Adrenal gland (tissue), 12 donors: ENCODE results near the gene PRKCE. TPM values are rescaled to one million over a fixed set of nuclear protein-coding genes. Genes with fewer than 3 reads are reported as not detected.

Experiments
- DNase-seq, 7 donors: peaks; one replicate each; pipeline ENCODE4 v3.0.0-alpha.2; 2019 to 2020
- H3K27ac ChIP-seq, 5 donors: fragments of 200-600 bp; sonication (generic) in 4 of 5; 1 replicate in 3 of 5; 2 replicates in 2 of 5; pipeline versions ENCODE4 v1.5.1 to v1.8.0; 2016 to 2020; ENCODE audit warnings: mild to moderate bottlenecking in 1 of 5
- H3K27me3 ChIP-seq: fragments of 200-600 bp; 2 replicates; pipeline ENCODE4 v1.8.0; 2021
- H3K36me3 ChIP-seq, 2 donors: fragments of 200-600 bp; replicated peaks in 1 of 2; 1 replicate in 1 of 2; 2 replicates in 1 of 2; pipeline versions ENCODE4 v1.5.1 to v1.8.0; 2018 to 2022
- H3K4me1 ChIP-seq, 2 donors: fragments of 200-600 bp; replicated peaks in 1 of 2; 1 replicate in 1 of 2; 2 replicates in 1 of 2; pipeline versions ENCODE4 v1.5.1 to v1.8.0; 2018 to 2021
- H3K4me3 ChIP-seq, 4 donors: fragments of 200-600 bp; sonication (generic) in 3 of 4; one replicate each; pipeline ENCODE4 v1.5.1; 2016 to 2018
- H3K9me3 ChIP-seq, 3 donors: fragments of 200-600 bp; sonication (generic) in 1 of 3; replicated peaks in 1 of 3; 1 replicate in 2 of 3; 2 replicates in 1 of 3; pipeline versions ENCODE4 v1.5.1 to v1.8.0; 2016 to 2021
- CTCF ChIP-seq, 6 experiments: fragments of 450-650 bp in 4 of 6; fragments of 200-600 bp in 2 of 6; sonication (generic) in 1 of 6; IDR thresholded peaks; 1 replicate in 5 of 6; 2 replicates in 1 of 6; pipeline versions ENCODE4 v1.5.1 to v1.8.0; 2016 to 2021; ENCODE audit warnings: antibody characterized with exemption in 6 of 6, mild to moderate bottlenecking in 2 of 6, moderate library complexity in 1 of 6
- POLR2A ChIP-seq, 2 donors: fragments of 450-650 bp; IDR thresholded peaks; one replicate each; pipeline ENCODE4 v1.6.1; 2017; ENCODE audit warnings: antibody characterized with exemption in 2 of 2, mild to moderate bottlenecking in 2 of 2, moderate library complexity in 1 of 2
- WGBS, 4 donors: extraction: QIAGEN DNeasy Blood & Tissue Kit in 2 of 4; methylation state at CpG; one replicate each; pipeline versions ENCODE4 v1.1.5 to v1.1.7; 2013 to 2017; 5-methylcytosine and 5-hydroxymethylcytosine counted together
- intact Hi-C, 2 donors: fragments of 100-400 bp; cut with DNase I; formaldehyde crosslinking; loops; one replicate each; pipeline versions ENCODE4 v1.14.1 to v1.15.0; 2022 to 2023
- polyA plus RNA-seq, 3 donors: library from polyadenylated mRNA; stranded (reverse); fragments of 200-250 nt in 2 of 3; fragments of 350-450 nt in 1 of 3; fragmentation: Illumina TruSeq in 1 of 3; extraction: RNeasy Lipid Tissue Mini Kit (QIAGEN cat#74804) in 1 of 3; gene quantifications; one replicate each; pipeline ENCODE4 v1.2.3, GENCODE V29; 2013 to 2014
- total RNA-seq, 9 donors: library from RNA; depleted of rRNA in 4 of 9; stranded (reverse); fragments of >200 nt in 4 of 9; fragments of 120-200 nt in 1 of 9; fragmentation: NEBNext Ultra II Directional in 1 of 9; extraction: Animal tissue kit (Norgen Biotek cat#: 25700) in 1 of 9; gene quantifications; one replicate each; pipeline versions ENCODE4 v1.1.0 to v1.2.4, GENCODE V29; 2013 to 2023
- donor health status: healthy with polysubstance abuse.
- donor health status: Bipolar disorder and iron deficiency.
- donor health status: DM: yes; HTN: yes; CAD: no.
- donor health status: DM: no; HTN: no; CAD: no.
- donor health status: DM: no; HTN: no; CAD: no.
- donor health status: DM: yes; HTN: yes; CAD: no.

Gene PRKCE
- total and polyA plus RNA-seq, 12 donors, result 1.9 to 19.2 (median 8.0) TPM

GRCh38 chr2:46024146-46024779 lies 372.8 kb downstream of the PRKCE start:
- intact Hi-C loops, result no loop called here
- Histone ChIP-seq H3K27me3 (no peaks in the 10 kb centered on the region), H3K4me3 (no peak overlapping the region), H3K4me1 (no peaks in the 10 kb centered on the region), H3K9me3 (no peaks in the 10 kb centered on the region), H3K36me3 (no peaks in the 10 kb centered on the region), H3K27ac (peak overlapping the region in 1 of 5 donors; percentile 3)
- TF ChIP-seq POLR2A (IDR thresholded peaks at IDR 0.05) (no peak), CTCF (IDR thresholded peaks at IDR 0.05) (no peak)
- DNase-seq, result peak in 1 of 7 donors; percentile 60
- WGBS, 4 donors, result 78 to 89% (median 82%) methylated on average over 5 of the region's 5 CpGs

GRCh38 chr2:46025081-46025480 lies 373.6 kb downstream of the PRKCE start:
- intact Hi-C loops, result no loop called here
- H3K27me3 ChIP-seq, result no peaks in the 10 kb centered on the region
- no peak for DNase-seq
- H3K4me1 ChIP-seq, result peaks cover 0 to 3% of the 10 kb centered on the region in 2 donors
- H3K36me3 ChIP-seq, result no peaks in the 10 kb centered on the region
- H3K27ac ChIP-seq, result no peak overlapping the region
- 57 to 78% (median 69%) methylated on average over 6 of the region's 6 CpGs for WGBS, 4 donors
- H3K4me3 ChIP-seq, result no peak overlapping the region
- H3K9me3 ChIP-seq, result no peaks in the 10 kb centered on the region
- TF ChIP-seq POLR2A (IDR thresholded peaks at IDR 0.05) (no peak), CTCF (IDR thresholded peaks at IDR 0.05) (no peak)

- 71 to 95% (median 90%) methylated on average over 1 of the region's 1 CpG for WGBS, 4 donors
- intact Hi-C loops, result no loop called here
Observed at GRCh38 chr2:46025676-46026075, 374.2 kb downstream of the PRKCE start.

GRCh38 chr2:46026431-46026830 lies 375.0 kb downstream of the PRKCE start:
- H3K4me3 ChIP-seq, result no peak overlapping the region
- WGBS, 4 donors, result 76 to 89% (median 83%) methylated on average over 1 of the region's 1 CpG

More at GRCh38 chr2:46025676-46026075, 374.2 kb downstream of the PRKCE start:
- Histone ChIP-seq H3K4me1 (peaks cover 0 to 3% of the 10 kb centered on the region in 2 donors), H3K36me3 (no peaks in the 10 kb centered on the region), H3K27me3 (no peaks in the 10 kb centered on the region), H3K27ac (no peak overlapping the region), H3K9me3 (no peaks in the 10 kb centered on the region), H3K4me3 (no peak overlapping the region)
- DNase-seq, result no peak
- TF ChIP-seq CTCF (IDR thresholded peaks at IDR 0.05) (no peak), POLR2A (IDR thresholded peaks at IDR 0.05) (no peak)

More at GRCh38 chr2:46026431-46026830, 375.0 kb downstream of the PRKCE start:
- no peak overlapping the region for H3K27ac ChIP-seq
- H3K36me3 ChIP-seq, result no peaks in the 10 kb centered on the region
- no peak for DNase-seq
- intact Hi-C loops, result no loop called here
- no peaks in the 10 kb centered on the region for H3K9me3 ChIP-seq
- H3K27me3 ChIP-seq, result no peaks in the 10 kb centered on the region
- H3K4me1 ChIP-seq, result peaks cover 0 to 3% of the 10 kb centered on the region in 2 donors
- no peak for TF ChIP-seq CTCF (IDR thresholded peaks at IDR 0.05)
- no peak for TF ChIP-seq POLR2A (IDR thresholded peaks at IDR 0.05)
